K562 (cell line): ENCODE measurements around the gene TCAP. TPM values are rescaled to one million over a fixed set of nuclear protein-coding genes. Genes with fewer than 3 reads are reported as not detected.

Experiments used
- EP300 ChIP-seq: IDR thresholded peaks from 2 replicates; pipeline ENCODE4 v1.6.1; 2012; ENCODE audit warnings: low read length, improper control_type of control experiment
- MAZ ChIP-seq, 2 experiments: fragments of 450-650 bp in 1 of 2; sonication (generic) in 1 of 2; formaldehyde crosslinking; IDR thresholded peaks in 1 of 2; conservative IDR thresholded peaks in 1 of 2; 2 replicates each; pipeline versions ENCODE4 v1.4.0 to v1.5.0; 2020; ENCODE audit warnings: mild to moderate bottlenecking in 1 of 2, missing genetic modification reagents in 1 of 2
- MTA3 ChIP-seq: fragments of 450-650 bp; formaldehyde crosslinking; IDR thresholded peaks from 2 replicates; pipeline ENCODE4 v1.6.1; 2017; ENCODE audit warnings: mild to moderate bottlenecking, borderline replicate concordance
- POLR2G ChIP-seq: fragments of 200-400 bp; formaldehyde crosslinking; IDR thresholded peaks from 2 replicates; pipeline ENCODE4 v1.6.1; 2017; ENCODE audit warnings: low read depth, mild to moderate bottlenecking, antibody characterized with exemption, low read length, moderate library complexity
- RBFOX2 ChIP-seq: fragments of 200-400 bp; formaldehyde crosslinking; IDR thresholded peaks from 2 replicates; pipeline ENCODE4 v1.6.1; 2017; ENCODE audit warnings: low read depth, mild to moderate bottlenecking, low read length, moderate library complexity
- TAF1 ChIP-seq: IDR thresholded peaks from 2 replicates; pipeline ENCODE4 v1.6.1; 2011; ENCODE audit warnings: mild to moderate bottlenecking, low read length, moderate library complexity; ENCODE audit not compliant: insufficient read depth, control insufficient read depth, severe bottlenecking; ENCODE audit errors: extremely low read depth
- TAL1 ChIP-seq: fragments of 450-650 bp; IDR thresholded peaks from 2 replicates; pipeline ENCODE4 v1.6.1; 2016; ENCODE audit warnings: mild to moderate bottlenecking
- TBL1XR1 ChIP-seq, 2 experiments: IDR thresholded peaks; 2 replicates each; pipeline ENCODE4 v1.6.1; 2012; ENCODE audit warnings: improper control_type of control experiment in 2 of 2, low read length in 2 of 2, mild to moderate bottlenecking in 1 of 2
- ZEB2 ChIP-seq: fragments of 450-650 bp; IDR thresholded peaks from 2 replicates; pipeline ENCODE4 v1.6.1; 2016
- polyA plus RNA-seq, 8 experiments: library from polyadenylated mRNA; depleted of rRNA in 4 of 8; stranded (reverse) in 5 of 8; unstranded in 3 of 8; fragments of >200 nt; fragmentation: Nextera tagmentation in 2 of 8; fragmentation: Illumina TruSeq in 1 of 8; extraction: Ambion mirVana in 2 of 8; extraction: Trizol in 1 of 8; gene quantifications; 2 replicates each; pipeline versions ENCODE4 v1.2.1 to v1.2.3, GENCODE V29; 2011 to 2014; ENCODE audit warnings: inconsistent platforms in 1 of 8, missing spikeins in 1 of 8
- total RNA-seq, 7 experiments: library from RNA; depleted of rRNA in 6 of 7; stranded (reverse); fragments of >200 nt in 6 of 7; fragmentation: Illumina TruSeq in 2 of 7; extraction: Trizol in 2 of 7; gene quantifications; 2 replicates each; pipeline versions ENCODE4 v1.2.1 to v1.2.3, GENCODE V29; 2011 to 2021; ENCODE audit warnings: low replicate concordance in 1 of 7
- TF ChIP-seq, protein P1 (sequence below): fragments of 250-450 bp; sonication (Bioruptor Pico); IDR thresholded peaks from 2 replicates; pipeline ENCODE4 v1.4.0; 2020; ENCODE audit warnings: mild to moderate bottlenecking, moderate library complexity
- TF ChIP-seq, protein P2 (sequence below): sonication (generic); formaldehyde crosslinking; IDR thresholded peaks from 2 replicates; pipeline ENCODE4 v1.8.0; 2022; ENCODE audit warnings: mild to moderate bottlenecking, missing genetic modification reagents
- TF ChIP-seq, protein P3 (sequence below): fragments of 200-800 bp; sonication (Bioruptor generic); IDR thresholded peaks from 2 replicates; pipeline ENCODE4 v1.6.1; 2017; ENCODE audit warnings: missing genetic modification characterization, missing compliant biosample characterization
- TF ChIP-seq, protein P4 (sequence below): fragments of 200-800 bp; sonication (Bioruptor generic); IDR thresholded peaks from 2 replicates; pipeline ENCODE4 v1.6.1; 2017; ENCODE audit warnings: missing genetic modification characterization, missing compliant biosample characterization
- TF ChIP-seq, protein P5 (sequence below): conservative IDR thresholded peaks from 2 replicates; pipeline ENCODE4 v1.6.1; 2011; ENCODE audit warnings: low read depth, mild to moderate bottlenecking, low read length; ENCODE audit not compliant: control insufficient read depth

TCAP gene
- total and polyA plus RNA-seq, 9 of the 15 experiments (the other 6 are each of a cell fraction or from before 2014, with no cell fraction given) = 0.33 to 1.4 (median 0.82) TPM; not detected in 2

DNA sequence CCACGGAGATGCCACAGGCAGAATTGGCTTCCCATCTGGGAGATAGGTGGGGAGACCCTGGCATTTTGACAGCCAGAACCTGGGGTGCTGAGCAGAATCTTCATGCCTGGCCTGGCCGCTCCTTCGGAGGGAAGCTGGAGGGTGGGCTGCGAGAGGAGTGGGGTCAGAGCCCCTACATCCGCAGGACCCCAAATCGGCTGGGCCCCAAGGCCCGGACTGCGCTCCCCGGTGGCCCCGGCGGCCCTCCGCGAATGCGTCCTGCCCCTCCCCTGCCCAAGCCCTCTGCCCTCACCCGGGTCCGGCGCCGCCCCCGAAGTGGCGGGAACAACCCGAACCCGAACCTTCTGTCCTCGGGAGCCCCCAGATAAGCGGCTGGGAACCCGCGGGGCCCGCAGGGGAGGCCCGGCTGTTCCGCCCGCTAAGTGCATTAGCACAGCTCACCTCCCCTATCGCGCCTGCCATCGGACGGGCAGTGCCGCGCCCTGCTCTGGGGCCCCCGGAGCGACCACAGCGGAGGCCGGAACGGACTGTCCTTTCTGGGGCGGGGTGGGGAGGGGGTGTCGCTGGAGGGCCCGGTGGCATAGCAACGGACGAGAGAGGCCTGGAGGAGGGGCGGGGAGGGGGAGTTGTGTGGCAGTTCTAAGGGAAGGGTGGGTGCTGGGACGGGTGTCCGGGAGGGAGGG lies 2.3 kb downstream of the TCAP start (continued):
- TF ChIP-seq ZEB2 = no peak
- TF ChIP-seq TBL1XR1 (IDR thresholded peaks at IDR 0.05; ENCODE audit: low read length in 2 of 2) = 0 out of 4 replicates have a peak, but pooled peaks of 1 of the 2 experiments have one; percentile 72
- TF ChIP-seq RBFOX2 = peak; percentile 77
- TF ChIP-seq TAF1 = peak; percentile 35
- TF ChIP-seq, protein P1, sequence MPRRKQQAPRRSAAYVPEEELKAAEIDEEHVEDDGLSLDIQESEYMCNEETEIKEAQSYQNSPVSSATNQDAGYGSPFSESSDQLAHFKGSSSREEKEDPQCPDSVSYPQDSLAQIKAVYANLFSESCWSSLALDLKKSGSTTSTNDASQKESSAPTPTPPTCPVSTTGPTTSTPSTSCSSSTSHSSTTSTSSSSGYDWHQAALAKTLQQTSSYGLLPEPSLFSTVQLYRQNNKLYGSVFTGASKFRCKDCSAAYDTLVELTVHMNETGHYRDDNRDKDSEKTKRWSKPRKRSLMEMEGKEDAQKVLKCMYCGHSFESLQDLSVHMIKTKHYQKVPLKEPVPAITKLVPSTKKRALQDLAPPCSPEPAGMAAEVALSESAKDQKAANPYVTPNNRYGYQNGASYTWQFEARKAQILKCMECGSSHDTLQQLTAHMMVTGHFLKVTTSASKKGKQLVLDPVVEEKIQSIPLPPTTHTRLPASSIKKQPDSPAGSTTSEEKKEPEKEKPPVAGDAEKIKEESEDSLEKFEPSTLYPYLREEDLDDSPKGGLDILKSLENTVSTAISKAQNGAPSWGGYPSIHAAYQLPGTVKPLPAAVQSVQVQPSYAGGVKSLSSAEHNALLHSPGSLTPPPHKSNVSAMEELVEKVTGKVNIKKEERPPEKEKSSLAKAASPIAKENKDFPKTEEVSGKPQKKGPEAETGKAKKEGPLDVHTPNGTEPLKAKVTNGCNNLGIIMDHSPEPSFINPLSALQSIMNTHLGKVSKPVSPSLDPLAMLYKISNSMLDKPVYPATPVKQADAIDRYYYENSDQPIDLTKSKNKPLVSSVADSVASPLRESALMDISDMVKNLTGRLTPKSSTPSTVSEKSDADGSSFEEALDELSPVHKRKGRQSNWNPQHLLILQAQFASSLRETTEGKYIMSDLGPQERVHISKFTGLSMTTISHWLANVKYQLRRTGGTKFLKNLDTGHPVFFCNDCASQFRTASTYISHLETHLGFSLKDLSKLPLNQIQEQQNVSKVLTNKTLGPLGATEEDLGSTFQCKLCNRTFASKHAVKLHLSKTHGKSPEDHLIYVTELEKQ (CRISPR knock-in tag) = no peak
- TF ChIP-seq, protein P2, sequence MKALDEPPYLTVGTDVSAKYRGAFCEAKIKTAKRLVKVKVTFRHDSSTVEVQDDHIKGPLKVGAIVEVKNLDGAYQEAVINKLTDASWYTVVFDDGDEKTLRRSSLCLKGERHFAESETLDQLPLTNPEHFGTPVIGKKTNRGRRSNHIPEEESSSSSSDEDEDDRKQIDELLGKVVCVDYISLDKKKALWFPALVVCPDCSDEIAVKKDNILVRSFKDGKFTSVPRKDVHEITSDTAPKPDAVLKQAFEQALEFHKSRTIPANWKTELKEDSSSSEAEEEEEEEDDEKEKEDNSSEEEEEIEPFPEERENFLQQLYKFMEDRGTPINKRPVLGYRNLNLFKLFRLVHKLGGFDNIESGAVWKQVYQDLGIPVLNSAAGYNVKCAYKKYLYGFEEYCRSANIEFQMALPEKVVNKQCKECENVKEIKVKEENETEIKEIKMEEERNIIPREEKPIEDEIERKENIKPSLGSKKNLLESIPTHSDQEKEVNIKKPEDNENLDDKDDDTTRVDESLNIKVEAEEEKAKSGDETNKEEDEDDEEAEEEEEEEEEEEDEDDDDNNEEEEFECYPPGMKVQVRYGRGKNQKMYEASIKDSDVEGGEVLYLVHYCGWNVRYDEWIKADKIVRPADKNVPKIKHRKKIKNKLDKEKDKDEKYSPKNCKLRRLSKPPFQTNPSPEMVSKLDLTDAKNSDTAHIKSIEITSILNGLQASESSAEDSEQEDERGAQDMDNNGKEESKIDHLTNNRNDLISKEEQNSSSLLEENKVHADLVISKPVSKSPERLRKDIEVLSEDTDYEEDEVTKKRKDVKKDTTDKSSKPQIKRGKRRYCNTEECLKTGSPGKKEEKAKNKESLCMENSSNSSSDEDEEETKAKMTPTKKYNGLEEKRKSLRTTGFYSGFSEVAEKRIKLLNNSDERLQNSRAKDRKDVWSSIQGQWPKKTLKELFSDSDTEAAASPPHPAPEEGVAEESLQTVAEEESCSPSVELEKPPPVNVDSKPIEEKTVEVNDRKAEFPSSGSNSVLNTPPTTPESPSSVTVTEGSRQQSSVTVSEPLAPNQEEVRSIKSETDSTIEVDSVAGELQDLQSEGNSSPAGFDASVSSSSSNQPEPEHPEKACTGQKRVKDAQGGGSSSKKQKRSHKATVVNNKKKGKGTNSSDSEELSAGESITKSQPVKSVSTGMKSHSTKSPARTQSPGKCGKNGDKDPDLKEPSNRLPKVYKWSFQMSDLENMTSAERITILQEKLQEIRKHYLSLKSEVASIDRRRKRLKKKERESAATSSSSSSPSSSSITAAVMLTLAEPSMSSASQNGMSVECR = no peak
- TF ChIP-seq POLR2G = peak; percentile 85
- TF ChIP-seq TAL1 = peak; percentile 43; the same call in 1 of the 2 replicates
- peak; percentile 80 for TF ChIP-seq EP300
- TF ChIP-seq, protein P3, sequence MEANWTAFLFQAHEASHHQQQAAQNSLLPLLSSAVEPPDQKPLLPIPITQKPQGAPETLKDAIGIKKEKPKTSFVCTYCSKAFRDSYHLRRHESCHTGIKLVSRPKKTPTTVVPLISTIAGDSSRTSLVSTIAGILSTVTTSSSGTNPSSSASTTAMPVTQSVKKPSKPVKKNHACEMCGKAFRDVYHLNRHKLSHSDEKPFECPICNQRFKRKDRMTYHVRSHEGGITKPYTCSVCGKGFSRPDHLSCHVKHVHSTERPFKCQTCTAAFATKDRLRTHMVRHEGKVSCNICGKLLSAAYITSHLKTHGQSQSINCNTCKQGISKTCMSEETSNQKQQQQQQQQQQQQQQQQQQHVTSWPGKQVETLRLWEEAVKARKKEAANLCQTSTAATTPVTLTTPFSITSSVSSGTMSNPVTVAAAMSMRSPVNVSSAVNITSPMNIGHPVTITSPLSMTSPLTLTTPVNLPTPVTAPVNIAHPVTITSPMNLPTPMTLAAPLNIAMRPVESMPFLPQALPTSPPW = peak; percentile 94
- TF ChIP-seq, protein P4, sequence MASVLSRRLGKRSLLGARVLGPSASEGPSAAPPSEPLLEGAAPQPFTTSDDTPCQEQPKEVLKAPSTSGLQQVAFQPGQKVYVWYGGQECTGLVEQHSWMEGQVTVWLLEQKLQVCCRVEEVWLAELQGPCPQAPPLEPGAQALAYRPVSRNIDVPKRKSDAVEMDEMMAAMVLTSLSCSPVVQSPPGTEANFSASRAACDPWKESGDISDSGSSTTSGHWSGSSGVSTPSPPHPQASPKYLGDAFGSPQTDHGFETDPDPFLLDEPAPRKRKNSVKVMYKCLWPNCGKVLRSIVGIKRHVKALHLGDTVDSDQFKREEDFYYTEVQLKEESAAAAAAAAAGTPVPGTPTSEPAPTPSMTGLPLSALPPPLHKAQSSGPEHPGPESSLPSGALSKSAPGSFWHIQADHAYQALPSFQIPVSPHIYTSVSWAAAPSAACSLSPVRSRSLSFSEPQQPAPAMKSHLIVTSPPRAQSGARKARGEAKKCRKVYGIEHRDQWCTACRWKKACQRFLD (CRISPR knock-in tag) = peak; percentile 53; the same call in 1 of the 2 replicates
- peak; percentile 68 to 94 for TF ChIP-seq MAZ (CRISPR knock-in tag; conservative IDR thresholded peaks at IDR 0.05 in 1 of 2, IDR thresholded peaks at IDR 0.05 in 1 of 2)
- TF ChIP-seq MTA3 = peak; percentile 82; the same call in 1 of the 2 replicates
- TF ChIP-seq, protein P5, sequence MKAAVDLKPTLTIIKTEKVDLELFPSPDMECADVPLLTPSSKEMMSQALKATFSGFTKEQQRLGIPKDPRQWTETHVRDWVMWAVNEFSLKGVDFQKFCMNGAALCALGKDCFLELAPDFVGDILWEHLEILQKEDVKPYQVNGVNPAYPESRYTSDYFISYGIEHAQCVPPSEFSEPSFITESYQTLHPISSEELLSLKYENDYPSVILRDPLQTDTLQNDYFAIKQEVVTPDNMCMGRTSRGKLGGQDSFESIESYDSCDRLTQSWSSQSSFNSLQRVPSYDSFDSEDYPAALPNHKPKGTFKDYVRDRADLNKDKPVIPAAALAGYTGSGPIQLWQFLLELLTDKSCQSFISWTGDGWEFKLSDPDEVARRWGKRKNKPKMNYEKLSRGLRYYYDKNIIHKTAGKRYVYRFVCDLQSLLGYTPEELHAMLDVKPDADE = peak; percentile 47; the same call in 1 of the 2 replicates
